DND-41 (cell line): ENCODE results near the gene CTSW.

Source experiments
- EZH2 ChIP-seq: IDR thresholded peaks from 3 replicates; pipeline ENCODE4 v1.6.1; 2012; ENCODE audit warnings: borderline replicate concordance, low read depth, mild to moderate bottlenecking, moderate library complexity, low read length, inconsistent platforms; ENCODE audit not compliant: severe bottlenecking
- TF ChIP-seq, protein P1 (sequence below): IDR thresholded peaks from 2 replicates; pipeline ENCODE4 v1.5.1; 2012; ENCODE audit warnings: borderline replicate concordance, low read length, moderate library complexity, mild to moderate bottlenecking; ENCODE audit not compliant: poor library complexity, severe bottlenecking; ENCODE audit errors: extremely low read depth

DNA sequence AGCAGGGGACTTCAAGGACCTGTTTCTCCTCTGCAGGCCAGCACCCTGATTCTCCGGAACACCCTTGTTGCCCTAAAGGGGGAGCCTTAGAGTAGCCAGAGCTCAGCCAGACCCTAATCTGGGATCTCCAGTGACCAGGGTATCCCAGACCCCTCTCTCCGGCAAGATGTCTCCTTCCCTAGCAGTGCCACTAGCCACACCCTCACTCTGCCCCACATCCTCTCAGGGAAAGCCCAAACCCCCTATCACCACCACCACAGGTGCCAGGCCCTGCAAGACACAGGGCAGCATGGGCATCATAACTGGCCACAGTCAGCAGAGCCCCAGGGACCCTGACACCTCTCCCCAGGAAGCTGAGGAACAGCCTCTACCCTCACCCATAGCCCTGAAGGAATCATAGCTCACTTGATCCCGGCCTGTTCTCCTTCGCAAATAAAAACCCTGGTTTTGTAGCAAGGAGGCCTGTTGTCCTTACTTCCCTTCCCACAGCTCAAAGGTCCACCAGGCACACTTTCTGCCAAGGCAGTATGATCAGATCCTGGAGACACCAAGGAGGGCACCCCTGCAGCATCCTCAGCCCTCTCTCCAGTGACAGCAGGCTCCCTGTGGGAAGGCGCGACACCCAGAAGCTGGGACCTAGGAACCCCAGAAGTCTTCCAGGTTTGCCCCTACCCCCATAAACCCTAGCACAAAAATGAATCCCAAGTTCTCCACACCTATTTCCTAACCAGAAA is 26.2 kb upstream of the CTSW start:
- TF ChIP-seq, protein P1, sequence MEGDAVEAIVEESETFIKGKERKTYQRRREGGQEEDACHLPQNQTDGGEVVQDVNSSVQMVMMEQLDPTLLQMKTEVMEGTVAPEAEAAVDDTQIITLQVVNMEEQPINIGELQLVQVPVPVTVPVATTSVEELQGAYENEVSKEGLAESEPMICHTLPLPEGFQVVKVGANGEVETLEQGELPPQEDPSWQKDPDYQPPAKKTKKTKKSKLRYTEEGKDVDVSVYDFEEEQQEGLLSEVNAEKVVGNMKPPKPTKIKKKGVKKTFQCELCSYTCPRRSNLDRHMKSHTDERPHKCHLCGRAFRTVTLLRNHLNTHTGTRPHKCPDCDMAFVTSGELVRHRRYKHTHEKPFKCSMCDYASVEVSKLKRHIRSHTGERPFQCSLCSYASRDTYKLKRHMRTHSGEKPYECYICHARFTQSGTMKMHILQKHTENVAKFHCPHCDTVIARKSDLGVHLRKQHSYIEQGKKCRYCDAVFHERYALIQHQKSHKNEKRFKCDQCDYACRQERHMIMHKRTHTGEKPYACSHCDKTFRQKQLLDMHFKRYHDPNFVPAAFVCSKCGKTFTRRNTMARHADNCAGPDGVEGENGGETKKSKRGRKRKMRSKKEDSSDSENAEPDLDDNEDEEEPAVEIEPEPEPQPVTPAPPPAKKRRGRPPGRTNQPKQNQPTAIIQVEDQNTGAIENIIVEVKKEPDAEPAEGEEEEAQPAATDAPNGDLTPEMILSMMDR, result peak; percentile 30
- TF ChIP-seq EZH2, result no peak
